ENCODE results near the gene PPP1R27.

DNA sequence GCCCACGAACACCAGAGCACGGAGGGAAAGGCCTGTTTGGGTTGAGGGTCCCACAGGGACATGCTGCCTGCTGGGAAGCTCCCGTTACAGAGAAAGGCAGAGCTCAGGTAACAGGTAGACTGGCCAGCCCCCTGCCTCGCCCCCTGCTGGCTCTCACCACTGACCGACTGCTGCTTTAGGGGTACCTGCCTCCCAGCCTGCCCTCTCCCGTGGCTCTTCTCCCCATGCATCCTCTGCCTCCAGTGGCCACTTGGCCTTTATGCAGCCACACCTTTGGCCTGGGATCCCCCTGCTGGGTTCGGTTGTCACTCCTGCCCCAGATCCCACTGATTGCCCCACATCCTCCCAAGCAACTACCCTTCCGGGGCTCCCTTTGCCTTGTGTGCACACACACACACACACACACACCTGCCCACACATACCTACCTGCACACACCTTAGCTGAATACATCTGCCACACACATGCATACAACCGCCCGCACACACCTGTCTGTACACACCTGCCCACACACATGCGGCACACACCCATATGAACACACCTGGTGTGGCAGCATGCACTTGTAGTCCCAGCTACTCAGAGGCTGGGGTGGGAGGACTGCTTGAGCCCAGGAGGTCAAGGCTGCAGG is 8.9 kb downstream of the PPP1R27 start:
- no peak for TF ChIP-seq CTCF (IDR thresholded peaks at IDR 0.05)
- no peak for TF ChIP-seq POLR2A (IDR thresholded peaks at IDR 0.05)

All from body of pancreas (tissue), 4 donors.